ENCODE results near the gene AQP12B.

The AQP12B gene

GRCh38 chr2:240724431-240724830, 41.7 kb upstream of the AQP12B start:
- Histone ChIP-seq H3F3A (ENCODE audit: insufficient read depth, low read length) (no peaks in the 10 kb centered on the region), H3K9me3 (replicated peaks; ENCODE audit: insufficient read depth, low read length) (no peaks in the 10 kb centered on the region), H3K4me3 (ENCODE audit: low read length) (no peak overlapping the region), H3K27me3 (replicated peaks; ENCODE audit: insufficient read depth, low read length) (peaks cover 75% of the 10 kb centered on the region), H3K27ac (ENCODE audit: low read length) (no peak overlapping the region), H3K9me2 (replicated peaks; ENCODE audit: insufficient read depth, low read length) (no peaks in the 10 kb centered on the region), H2AFZ (ENCODE audit: low read length) (no peak overlapping the region), H3K36me3 (replicated peaks; ENCODE audit: insufficient read depth, low read length) (no peaks in the 10 kb centered on the region), H3K4me2 (ENCODE audit: low read depth, low read length) (no peak overlapping the region), H3K9ac (ENCODE audit: low read length) (no peak overlapping the region), H3K79me2 (ENCODE audit: low read length) (no peaks in the 10 kb centered on the region), H4K20me1 (ENCODE audit: insufficient read depth, low read length) (no peaks in the 10 kb centered on the region), H3K4me1 (ENCODE audit: low read length) (no peaks in the 10 kb centered on the region)
- no peak for DNase-seq
- no peak for TF ChIP-seq CTCF (IDR thresholded peaks at IDR 0.05; ENCODE audit: low read length)
- no peak for TF ChIP-seq EZH2phosphoT487 (IDR thresholded peaks at IDR 0.05; ENCODE audit: low read length)
- no peak for TF ChIP-seq EZH2 (optimal IDR thresholded peaks at IDR 0.05; ENCODE audit: low read depth, low read length)

GRCh38 chr2:240723851-240724250, 41.2 kb upstream of the AQP12B start:
- Histone ChIP-seq H3K79me2 (ENCODE audit: low read length) (no peaks in the 10 kb centered on the region), H3K27ac (ENCODE audit: low read length) (no peak overlapping the region), H3K4me2 (ENCODE audit: low read depth, low read length) (no peak overlapping the region), H3K9me3 (replicated peaks; ENCODE audit: insufficient read depth, low read length) (no peaks in the 10 kb centered on the region), H3K27me3 (replicated peaks; ENCODE audit: insufficient read depth, low read length) (peaks cover 75% of the 10 kb centered on the region), H3K9ac (ENCODE audit: low read length) (no peak overlapping the region), H3K36me3 (replicated peaks; ENCODE audit: insufficient read depth, low read length) (no peaks in the 10 kb centered on the region), H3K4me1 (ENCODE audit: low read length) (no peaks in the 10 kb centered on the region), H3K4me3 (ENCODE audit: low read length) (no peak overlapping the region), H3F3A (ENCODE audit: insufficient read depth, low read length) (no peaks in the 10 kb centered on the region), H2AFZ (ENCODE audit: low read length) (no peak overlapping the region), H3K9me2 (replicated peaks; ENCODE audit: insufficient read depth, low read length) (no peaks in the 10 kb centered on the region), H4K20me1 (ENCODE audit: insufficient read depth, low read length) (no peaks in the 10 kb centered on the region)
- no peak for TF ChIP-seq EZH2phosphoT487 (IDR thresholded peaks at IDR 0.05; ENCODE audit: low read length)
- TF ChIP-seq EZH2 (optimal IDR thresholded peaks at IDR 0.05; ENCODE audit: low read depth, low read length): no peak
- TF ChIP-seq CTCF (IDR thresholded peaks at IDR 0.05; ENCODE audit: low read length): no peak
- DNase-seq: no peak

- Histone ChIP-seq H3K27ac (ENCODE audit: low read length) (no peak overlapping the region), H3K79me2 (ENCODE audit: low read length) (no peaks in the 10 kb centered on the region), H3K36me3 (replicated peaks; ENCODE audit: insufficient read depth, low read length) (no peaks in the 10 kb centered on the region), H3K4me3 (ENCODE audit: low read length) (no peak overlapping the region), H3K9ac (ENCODE audit: low read length) (no peak overlapping the region), H3K4me1 (ENCODE audit: low read length) (no peaks in the 10 kb centered on the region), H3K27me3 (replicated peaks; ENCODE audit: insufficient read depth, low read length) (peaks cover 77% of the 10 kb centered on the region), H3F3A (ENCODE audit: insufficient read depth, low read length) (no peaks in the 10 kb centered on the region), H3K9me2 (replicated peaks; ENCODE audit: insufficient read depth, low read length) (no peaks in the 10 kb centered on the region), H3K4me2 (ENCODE audit: low read depth, low read length) (no peak overlapping the region; the same call in 1 of the 2 replicates), H4K20me1 (ENCODE audit: insufficient read depth, low read length) (no peaks in the 10 kb centered on the region), H2AFZ (ENCODE audit: low read length) (no peak overlapping the region), H3K9me3 (replicated peaks; ENCODE audit: insufficient read depth, low read length) (no peaks in the 10 kb centered on the region)
- TF ChIP-seq EZH2 (optimal IDR thresholded peaks at IDR 0.05; ENCODE audit: low read depth, low read length) (no peak), CTCF (IDR thresholded peaks at IDR 0.05; ENCODE audit: low read length) (0 out of 2 replicates have a peak, but pooled peaks have one; percentile 11), EZH2phosphoT487 (IDR thresholded peaks at IDR 0.05; ENCODE audit: low read length) (no peak)
- DNase-seq: no peak
Measured at GRCh38 chr2:240722796-240723735, 40.4 kb upstream of the AQP12B start.

Measured in MM.1S (cell line).